ENCODE data around the gene ITFG1.

- TF ChIP-seq CTCF (conservative IDR thresholded peaks at IDR 0.05; ENCODE audit: low read length) (no peak), EZH2phosphoT487 (IDR thresholded peaks at IDR 0.05; ENCODE audit: borderline replicate concordance, low read depth, low read length) (no peak)
Observed at GRCh38 chr16:47467501-47467900, 6.6 kb upstream of the ITFG1 start.

All from OCI-LY7 (cell line).